Mesodermal cell (in vitro differentiated cells): Measurements from ENCODE around the gene UCP3.
"Not testable (repeated sequence)": the region's sequence is repeated elsewhere in the genome, so short reads cannot be mapped to it uniquely, and the experiment has no call there.

Source experiments
- H3K27ac ChIP-seq: 2 replicates; pipeline ENCODE4 v1.7.0; 2013; ENCODE audit warnings: mild to moderate bottlenecking, low read depth, low read length, moderate library complexity; ENCODE audit not compliant: severe bottlenecking
- H3K36me3 ChIP-seq: 2 replicates; pipeline ENCODE4 v1.7.1; 2013; ENCODE audit warnings: mild to moderate bottlenecking, low read length, moderate library complexity; ENCODE audit not compliant: control insufficient read depth, insufficient read depth
- H3K4me1 ChIP-seq: one replicate; pipeline ENCODE4 v1.7.1; 2013; ENCODE audit warnings: mild to moderate bottlenecking, low read length; ENCODE audit not compliant: insufficient read depth, control insufficient read depth, poor library complexity, severe bottlenecking
- H3K4me3 ChIP-seq: 2 replicates; pipeline ENCODE4 v1.7.0; 2013; ENCODE audit warnings: low read length, control low read depth, mild to moderate bottlenecking; ENCODE audit not compliant: insufficient read depth, poor library complexity, severe bottlenecking; ENCODE audit errors: extremely low read depth
- H3K9me3 ChIP-seq: 2 replicates; pipeline ENCODE4 v1.7.1; 2013; ENCODE audit warnings: mild to moderate bottlenecking, low read length, moderate library complexity; ENCODE audit not compliant: control insufficient read depth
- WGBS, 2 experiments: methylation state at CpG; one replicate each; pipeline ENCODE4 v1.1.5; 2013; ENCODE audit warnings: missing lambda C conversion rate in 2 of 2; ENCODE audit not compliant: insufficient coverage in 2 of 2; 5-methylcytosine and 5-hydroxymethylcytosine counted together

UCP3 gene

DNA sequence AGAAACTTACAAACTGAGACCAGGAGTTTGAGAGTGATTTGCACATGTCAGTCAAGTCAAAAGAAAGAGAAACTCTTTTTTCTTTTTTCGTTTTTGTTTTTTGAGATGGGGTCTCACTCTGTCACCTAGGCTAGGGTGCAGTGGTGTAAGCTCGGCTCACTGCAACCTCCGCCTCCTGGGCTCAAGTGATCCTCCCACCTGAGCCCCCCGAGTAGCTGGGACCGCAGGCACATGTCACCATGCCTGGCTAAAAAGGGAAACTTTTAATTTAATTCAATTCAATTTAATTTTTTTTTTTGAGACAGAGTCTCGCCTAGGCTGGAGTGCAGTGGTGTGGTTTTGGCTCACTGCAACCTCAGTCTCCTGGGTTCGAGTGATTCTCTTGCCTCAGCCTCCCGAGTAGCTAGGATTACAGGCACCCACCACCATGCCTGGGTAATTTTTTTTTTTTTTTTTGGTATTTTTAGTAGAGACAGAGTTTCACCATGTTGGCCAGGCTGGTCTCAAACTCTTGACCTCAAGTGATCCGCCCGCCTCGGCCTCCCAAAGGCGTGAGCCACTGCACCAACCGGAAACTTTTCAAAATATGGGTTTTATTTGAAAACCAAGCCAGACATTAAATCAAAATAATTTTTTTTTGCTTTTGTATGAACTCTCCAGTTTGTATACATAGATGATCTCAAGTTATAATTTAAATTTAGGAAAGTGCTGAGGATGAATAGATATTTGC lies 9.9 kb downstream of the UCP3 start:
- H3K4me3 ChIP-seq = no peak overlapping the region
- H3K9me3 ChIP-seq = no peaks in the 10 kb centered on the region
- no peaks in the 10 kb centered on the region for H3K4me1 ChIP-seq
- no peak overlapping the region for H3K27ac ChIP-seq
- WGBS, 2 experiments = 89 to 96% methylated on average over 8 to 9 of the region's 13 CpGs
- peaks cover 11% of the 10 kb centered on the region for H3K36me3 ChIP-seq

DNA sequence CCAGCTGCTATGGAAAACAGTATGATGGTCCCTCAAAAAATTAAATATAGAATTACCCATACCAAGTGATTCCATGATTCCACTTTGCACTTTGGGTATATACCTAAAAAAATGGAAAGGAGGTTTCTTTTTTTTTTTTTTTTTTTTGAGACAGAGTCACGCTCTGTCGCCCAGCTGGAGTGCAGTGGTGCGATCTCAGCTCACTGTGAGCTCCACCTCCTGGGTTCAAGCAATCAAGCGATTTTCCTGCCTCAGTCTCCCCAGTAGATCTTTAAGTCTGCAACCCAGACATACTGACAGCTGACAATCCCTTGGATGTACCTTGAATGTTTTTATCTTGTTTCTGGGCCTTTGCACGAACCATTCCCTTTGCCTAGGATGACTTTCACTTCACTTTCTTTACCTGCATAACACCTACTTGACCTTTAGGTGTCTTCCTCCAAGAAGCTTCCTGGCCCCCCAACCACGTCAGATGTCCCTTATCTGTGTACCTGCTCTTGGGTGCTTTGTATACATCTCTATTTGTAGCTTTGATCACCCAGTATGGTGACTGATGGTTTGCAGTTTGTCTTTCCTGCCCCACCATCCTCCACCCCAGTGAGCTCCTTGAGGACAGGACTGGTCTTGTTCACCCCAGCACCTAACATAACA lies 11.6 kb downstream of the UCP3 start:
- H3K36me3 ChIP-seq = peaks cover 2% of the 10 kb centered on the region
- no peak overlapping the region for H3K27ac ChIP-seq
- 79 to 83% methylated on average over 5 of the region's 6 CpGs for WGBS, 2 experiments
- no peak overlapping the region for H3K4me3 ChIP-seq
- no peaks in the 10 kb centered on the region for H3K9me3 ChIP-seq
- H3K4me1 ChIP-seq = no peaks in the 10 kb centered on the region

GRCh38 chr11:73996161-73996747 lies 12.6 kb downstream of the UCP3 start:
- no peak overlapping the region for H3K4me3 ChIP-seq
- WGBS, 2 experiments = 85% methylated on average over 2 to 4 of the region's 4 CpGs
- no peaks in the 10 kb centered on the region for H3K9me3 ChIP-seq
- no peaks in the 10 kb centered on the region for H3K4me1 ChIP-seq
- no peaks in the 10 kb centered on the region for H3K36me3 ChIP-seq
- H3K27ac ChIP-seq = no peak overlapping the region

DNA sequence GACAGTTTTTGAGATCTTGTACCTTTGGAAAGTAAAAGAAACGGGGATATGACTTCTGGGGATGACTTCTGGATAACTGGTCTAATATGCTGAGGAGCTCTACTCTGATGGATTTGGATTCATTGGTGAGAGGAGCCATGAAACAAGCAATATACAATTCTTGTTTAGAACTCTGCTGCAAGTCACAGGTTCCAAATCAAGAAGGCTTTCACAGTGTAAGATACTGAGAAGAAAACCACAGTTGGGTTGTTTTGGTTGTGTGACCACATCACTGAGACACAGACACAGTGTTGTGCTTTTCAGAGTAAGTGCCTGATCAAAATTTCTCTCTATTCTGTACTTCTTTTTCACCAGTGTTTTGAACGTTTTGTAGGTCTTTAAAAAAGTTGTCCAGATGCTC lies 13.2 kb downstream of the UCP3 start:
- WGBS, 2 experiments = 75 to 83% methylated on average over 1 to 2 of the region's 2 CpGs
- Histone ChIP-seq H3K4me1 (no peaks in the 10 kb centered on the region), H3K36me3 (no peaks in the 10 kb centered on the region), H3K27ac (no peak overlapping the region), H3K4me3 (no peak overlapping the region), H3K9me3 (no peaks in the 10 kb centered on the region)

GRCh38 chr11:73995247-73995646 lies 13.6 kb downstream of the UCP3 start:
- H3K4me1 ChIP-seq = no peaks in the 10 kb centered on the region

DNA sequence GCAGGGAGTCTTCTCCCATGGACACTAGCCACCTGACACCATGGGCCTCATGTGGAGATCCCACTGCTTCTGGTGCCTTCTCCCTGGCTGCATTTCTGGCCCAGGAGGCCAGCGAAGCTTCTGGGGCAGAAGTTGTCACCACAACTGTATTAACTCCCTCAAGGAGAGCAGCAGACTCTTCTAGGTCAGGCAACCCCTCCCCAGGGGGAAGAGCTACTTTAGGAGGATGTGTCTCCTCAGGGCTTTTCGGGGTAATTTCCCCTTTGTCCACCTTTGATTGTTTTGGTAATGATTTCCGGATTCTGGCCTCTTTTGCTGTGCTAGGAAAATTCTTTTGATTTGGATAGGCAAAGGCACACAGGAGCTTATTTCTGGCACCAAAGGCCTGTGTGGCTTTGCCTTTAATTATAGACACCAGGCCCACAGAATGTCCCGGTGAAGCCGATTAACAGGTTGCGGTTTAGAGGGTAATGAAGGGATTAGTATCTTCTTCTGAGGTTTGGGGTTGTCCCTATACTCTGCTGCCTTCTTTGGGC lies 17.3 kb downstream of the UCP3 start:
- H3K4me3 ChIP-seq = no peak overlapping the region
- 80 to 100% methylated on average over 2 to 3 of the region's 6 CpGs for WGBS, 2 experiments
- H3K27ac ChIP-seq = no peak overlapping the region
- no peaks in the 10 kb centered on the region for H3K4me1 ChIP-seq
- no peaks in the 10 kb centered on the region for H3K36me3 ChIP-seq
- H3K9me3 ChIP-seq = no peaks in the 10 kb centered on the region

More at GRCh38 chr11:73995247-73995646, 13.6 kb downstream of the UCP3 start:
- Histone ChIP-seq H3K9me3 (no peaks in the 10 kb centered on the region), H3K4me3 (no peak overlapping the region), H3K36me3 (no peaks in the 10 kb centered on the region), H3K27ac (no peak overlapping the region)
- WGBS, 2 experiments = 80% methylated on average over 1 of the region's 2 CpGs; no CpG with 5 or more reads in 1 of the 2 experiments

DNA sequence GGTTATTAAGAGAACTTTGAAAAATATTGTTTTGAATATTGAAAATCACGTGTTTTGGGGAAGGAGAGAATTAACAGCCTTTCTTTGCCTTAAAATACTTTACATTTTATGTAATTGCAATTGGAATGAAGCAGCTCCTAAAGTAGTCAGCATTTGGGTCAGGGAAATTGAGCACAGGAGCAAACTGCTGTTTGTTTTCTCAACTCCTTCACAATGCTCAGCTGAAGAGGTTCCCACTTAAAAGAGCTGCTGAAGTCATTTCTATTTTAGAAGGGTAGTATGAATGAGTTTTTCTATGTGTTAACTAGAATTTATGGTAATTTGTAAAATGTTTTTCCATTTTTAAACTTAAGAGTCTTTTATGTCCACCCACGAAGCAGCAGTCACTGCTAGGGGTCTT lies 18.2 kb downstream of the UCP3 start:
- Histone ChIP-seq H3K9me3 (no peaks in the 10 kb centered on the region), H3K4me1 (no peaks in the 10 kb centered on the region), H3K27ac (no peak overlapping the region), H3K4me3 (no peak overlapping the region), H3K36me3 (no peaks in the 10 kb centered on the region)
- WGBS, 2 experiments = 86% methylated on average over 1 of the region's 2 CpGs; no CpG with 5 or more reads in 1 of the 2 experiments

DNA sequence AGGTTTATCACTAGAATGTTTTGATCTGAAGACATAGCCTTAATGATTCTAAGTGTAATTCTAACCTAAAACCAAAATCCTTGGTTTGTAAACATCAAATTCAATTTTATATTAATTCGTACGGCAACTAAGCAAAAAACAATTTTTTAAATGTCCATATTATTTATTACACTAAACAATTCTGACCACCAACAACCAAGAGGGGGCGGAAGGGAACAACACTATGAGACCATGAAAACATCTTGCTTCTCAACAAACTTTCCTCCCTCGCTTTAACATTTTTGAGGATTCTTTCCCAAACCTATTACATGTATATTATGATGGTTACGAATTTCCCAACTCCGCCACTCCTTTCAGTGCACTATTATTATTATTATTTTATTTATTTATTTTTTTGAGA lies 19.7 kb downstream of the UCP3 start:
- H3K9me3 ChIP-seq = no peaks in the 10 kb centered on the region
- H3K4me3 ChIP-seq = no peak overlapping the region
- no peaks in the 10 kb centered on the region for H3K4me1 ChIP-seq
- 79% methylated on average over 2 of the region's 6 CpGs; no CpG with 5 or more reads in 1 of the 2 experiments for WGBS, 2 experiments
- no peak overlapping the region for H3K27ac ChIP-seq
- H3K36me3 ChIP-seq = no peaks in the 10 kb centered on the region

DNA sequence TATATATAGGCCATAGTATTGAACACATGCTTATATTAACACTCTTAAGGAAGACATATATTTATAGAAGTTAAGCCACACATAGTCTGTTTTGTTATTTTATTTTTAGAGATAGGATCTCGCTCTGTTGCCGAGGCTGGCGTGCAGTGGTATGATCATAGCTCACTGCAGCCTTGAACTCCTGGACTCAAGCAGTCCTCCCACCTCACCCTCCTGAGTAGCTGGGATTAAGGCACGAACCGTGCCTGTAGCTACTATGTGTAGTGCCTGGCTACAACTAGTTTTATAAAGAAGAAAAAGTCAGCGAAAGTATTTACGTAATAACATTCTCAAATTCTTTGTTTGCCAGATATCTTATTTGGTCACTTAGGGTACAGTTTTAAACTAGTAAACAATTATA lies 20.7 kb downstream of the UCP3 start:
- Histone ChIP-seq H3K4me1 (no peaks in the 10 kb centered on the region), H3K9me3 (no peaks in the 10 kb centered on the region), H3K4me3 (no peak overlapping the region), H3K36me3 (no peaks in the 10 kb centered on the region), H3K27ac (no peak overlapping the region)
- whole genome bisulfite sequencing, 2 experiments = 94 to 100% methylated on average over 1 to 3 of the region's 7 CpGs

GRCh38 chr11:73985661-73986060 lies 23.2 kb downstream of the UCP3 start:
- not testable (repeated sequence) for H3K36me3 ChIP-seq, H3K9me3 ChIP-seq, H3K4me3 ChIP-seq, H3K27ac ChIP-seq
- H3K4me1 ChIP-seq = peaks cover 11% of the 10 kb centered on the region
- 96 to 100% methylated on average over 2 of the region's 4 CpGs for WGBS, 2 experiments
